ENCODE measurements around the gene TMCO6. TPM values are rescaled to one million over a fixed set of nuclear protein-coding genes. Genes with fewer than 3 reads are reported as not detected.

The TMCO6 gene
- total and polyA plus RNA-seq, 9 of the 15 experiments (the other 6 are each of a cell fraction or from before 2014, with no cell fraction given): 3.4 to 46.4 (median 16.7) TPM

Small RNA genes lying within 50 kb of the gene (microRNA-seq; reads per million reads assigned to microRNA genes)
- 0.36 reads per million for gene MIR3655 (ENCODE audit: borderline microRNAs expressed)

Other genes with a start within 250 kb of the TMCO6 start
Only the 7 nearest of the 26 such genes appear.
- 0.09 TPM in 1 of 2 replicates, not detected in the other for gene CD14, start 6.3 kb upstream of the TMCO6 start, total RNA-seq (2014; rRNA removed)
- gene CD14, start 6.3 kb upstream of the TMCO6 start, total RNA-seq (2014; rRNA removed; fragmentation: Illumina TruSeq; extraction: Trizol): 0.07 TPM in 1 of 2 replicates, not detected in the other
- gene CD14, start 6.3 kb upstream of the TMCO6 start, total RNA-seq (2015; rRNA removed; fragmentation: Illumina TruSeq; extraction: Trizol): 0.14 and 0.15 TPM in 2 replicates
- 0.31 and 0.47 TPM in 2 replicates for gene CD14, start 6.3 kb upstream of the TMCO6 start, total RNA-seq (2021)
- gene CD14, start 6.3 kb upstream of the TMCO6 start, polyA plus RNA-seq (2011; rRNA removed): 0.13 and 0.23 TPM in 2 replicates
- not detected in 2 replicates for gene CD14, start 6.3 kb upstream of the TMCO6 start, polyA plus RNA-seq (2014; fragmentation: Illumina TruSeq; extraction: Trizol)
- gene CD14, start 6.3 kb upstream of the TMCO6 start, polyA plus RNA-seq (2014; fragmentation: Nextera tagmentation; extraction: Ambion mirVana): under 1 TPM in 1 of 2 experiments, not detected in 1; 0.15 TPM
- 0.32 and 1.0 TPM in 2 replicates for gene CD14, start 6.3 kb upstream of the TMCO6 start, polyA plus RNA-seq (2014; rRNA removed)
- gene NDUFA2, start 8.2 kb downstream of the TMCO6 start, total RNA-seq (2014; rRNA removed): 136 and 209 TPM in 2 replicates
- gene NDUFA2, start 8.2 kb downstream of the TMCO6 start, total RNA-seq (2014; rRNA removed; fragmentation: Illumina TruSeq; extraction: Trizol): 63.3 and 69.1 TPM in 2 replicates
- gene NDUFA2, start 8.2 kb downstream of the TMCO6 start, total RNA-seq (2015; rRNA removed; fragmentation: Illumina TruSeq; extraction: Trizol): 103 and 105 TPM in 2 replicates
- 120 and 125 TPM in 2 replicates for gene NDUFA2, start 8.2 kb downstream of the TMCO6 start, total RNA-seq (2021)
- gene NDUFA2, start 8.2 kb downstream of the TMCO6 start, polyA plus RNA-seq (2011; rRNA removed): 184 and 187 TPM in 2 replicates
- gene NDUFA2, start 8.2 kb downstream of the TMCO6 start, polyA plus RNA-seq (2014; fragmentation: Illumina TruSeq; extraction: Trizol): 77.4 and 113 TPM in 2 replicates
- 100 to 1,000 TPM; 480 to 497 TPM for gene NDUFA2, start 8.2 kb downstream of the TMCO6 start, polyA plus RNA-seq (2014; fragmentation: Nextera tagmentation; extraction: Ambion mirVana)
- 209 and 284 TPM in 2 replicates for gene NDUFA2, start 8.2 kb downstream of the TMCO6 start, polyA plus RNA-seq (2014; rRNA removed)
- gene IK, start 8.4 kb downstream of the TMCO6 start, total RNA-seq (2014; rRNA removed): 150 and 170 TPM in 2 replicates
- 138 and 149 TPM in 2 replicates for gene IK, start 8.4 kb downstream of the TMCO6 start, total RNA-seq (2014; rRNA removed; fragmentation: Illumina TruSeq; extraction: Trizol)
- 158 and 164 TPM in 2 replicates for gene IK, start 8.4 kb downstream of the TMCO6 start, total RNA-seq (2015; rRNA removed; fragmentation: Illumina TruSeq; extraction: Trizol)
- gene IK, start 8.4 kb downstream of the TMCO6 start, total RNA-seq (2021): 81.9 and 93.0 TPM in 2 replicates
- 107 and 140 TPM in 2 replicates for gene IK, start 8.4 kb downstream of the TMCO6 start, polyA plus RNA-seq (2011; rRNA removed)
- 187 and 203 TPM in 2 replicates for gene IK, start 8.4 kb downstream of the TMCO6 start, polyA plus RNA-seq (2014; fragmentation: Illumina TruSeq; extraction: Trizol)
- 100 to 1,000 TPM in 1 of 2 experiments, 10 to 100 TPM in 1; 89.2 to 182 TPM for gene IK, start 8.4 kb downstream of the TMCO6 start, polyA plus RNA-seq (2014; fragmentation: Nextera tagmentation; extraction: Ambion mirVana)
- gene IK, start 8.4 kb downstream of the TMCO6 start, polyA plus RNA-seq (2014; rRNA removed): 137 and 176 TPM in 2 replicates
- gene WDR55, start 25.5 kb downstream of the TMCO6 start, total RNA-seq (2014; rRNA removed): 24.9 and 27.3 TPM in 2 replicates
- gene WDR55, start 25.5 kb downstream of the TMCO6 start, total RNA-seq (2014; rRNA removed; fragmentation: Illumina TruSeq; extraction: Trizol): 20.5 and 21.8 TPM in 2 replicates
- 29.3 and 30.0 TPM in 2 replicates for gene WDR55, start 25.5 kb downstream of the TMCO6 start, total RNA-seq (2015; rRNA removed; fragmentation: Illumina TruSeq; extraction: Trizol)
- gene WDR55, start 25.5 kb downstream of the TMCO6 start, total RNA-seq (2021): 35.3 and 36.1 TPM in 2 replicates
- gene WDR55, start 25.5 kb downstream of the TMCO6 start, polyA plus RNA-seq (2011; rRNA removed): 37.4 and 44.8 TPM in 2 replicates
- 35.1 and 39.0 TPM in 2 replicates for gene WDR55, start 25.5 kb downstream of the TMCO6 start, polyA plus RNA-seq (2014; fragmentation: Illumina TruSeq; extraction: Trizol)
- 1 to 10 TPM; 5.2 to 6.6 TPM for gene WDR55, start 25.5 kb downstream of the TMCO6 start, polyA plus RNA-seq (2014; fragmentation: Nextera tagmentation; extraction: Ambion mirVana)
- 44.1 and 45.0 TPM in 2 replicates for gene WDR55, start 25.5 kb downstream of the TMCO6 start, polyA plus RNA-seq (2014; rRNA removed)
- 1.1 and 2.0 TPM in 2 replicates for gene DND1, start 34.1 kb downstream of the TMCO6 start, total RNA-seq (2014; rRNA removed)
- 0.22 TPM in 1 of 2 replicates, not detected in the other for gene DND1, start 34.1 kb downstream of the TMCO6 start, total RNA-seq (2014; rRNA removed; fragmentation: Illumina TruSeq; extraction: Trizol)
- gene DND1, start 34.1 kb downstream of the TMCO6 start, total RNA-seq (2015; rRNA removed; fragmentation: Illumina TruSeq; extraction: Trizol): 0.41 and 0.43 TPM in 2 replicates
- gene DND1, start 34.1 kb downstream of the TMCO6 start, total RNA-seq (2021): 0.81 and 1.3 TPM in 2 replicates
- gene DND1, start 34.1 kb downstream of the TMCO6 start, polyA plus RNA-seq (2011; rRNA removed): 0.50 and 0.69 TPM in 2 replicates
- gene DND1, start 34.1 kb downstream of the TMCO6 start, polyA plus RNA-seq (2014; fragmentation: Illumina TruSeq; extraction: Trizol): 0.37 and 0.61 TPM in 2 replicates
- not detected for gene DND1, start 34.1 kb downstream of the TMCO6 start, polyA plus RNA-seq (2014; fragmentation: Nextera tagmentation; extraction: Ambion mirVana)
- gene DND1, start 34.1 kb downstream of the TMCO6 start, polyA plus RNA-seq (2014; rRNA removed): 1.3 and 1.5 TPM in 2 replicates
- 87.6 and 88.5 TPM in 2 replicates for gene HARS1, start 51.9 kb downstream of the TMCO6 start, total RNA-seq (2014; rRNA removed)
- gene HARS1, start 51.9 kb downstream of the TMCO6 start, total RNA-seq (2014; rRNA removed; fragmentation: Illumina TruSeq; extraction: Trizol): 68.3 and 70.2 TPM in 2 replicates
- gene HARS1, start 51.9 kb downstream of the TMCO6 start, total RNA-seq (2015; rRNA removed; fragmentation: Illumina TruSeq; extraction: Trizol): 62.6 and 68.7 TPM in 2 replicates
- 69.1 and 75.2 TPM in 2 replicates for gene HARS1, start 51.9 kb downstream of the TMCO6 start, total RNA-seq (2021)
- 52.5 and 75.2 TPM in 2 replicates for gene HARS1, start 51.9 kb downstream of the TMCO6 start, polyA plus RNA-seq (2011; rRNA removed)
- gene HARS1, start 51.9 kb downstream of the TMCO6 start, polyA plus RNA-seq (2014; fragmentation: Illumina TruSeq; extraction: Trizol): 84.8 and 85.0 TPM in 2 replicates
- 10 to 100 TPM; 13.5 to 19.1 TPM for gene HARS1, start 51.9 kb downstream of the TMCO6 start, polyA plus RNA-seq (2014; fragmentation: Nextera tagmentation; extraction: Ambion mirVana)
- 81.7 and 92.4 TPM in 2 replicates for gene HARS1, start 51.9 kb downstream of the TMCO6 start, polyA plus RNA-seq (2014; rRNA removed)
- gene HARS2, start 52.0 kb downstream of the TMCO6 start, total RNA-seq (2014; rRNA removed): 25.1 and 27.0 TPM in 2 replicates
- gene HARS2, start 52.0 kb downstream of the TMCO6 start, total RNA-seq (2014; rRNA removed; fragmentation: Illumina TruSeq; extraction: Trizol): 28.4 and 32.6 TPM in 2 replicates
- 32.2 and 33.4 TPM in 2 replicates for gene HARS2, start 52.0 kb downstream of the TMCO6 start, total RNA-seq (2015; rRNA removed; fragmentation: Illumina TruSeq; extraction: Trizol)
- gene HARS2, start 52.0 kb downstream of the TMCO6 start, total RNA-seq (2021): 25.9 and 27.8 TPM in 2 replicates
- 36.5 and 41.6 TPM in 2 replicates for gene HARS2, start 52.0 kb downstream of the TMCO6 start, polyA plus RNA-seq (2011; rRNA removed)
- 23.2 and 26.0 TPM in 2 replicates for gene HARS2, start 52.0 kb downstream of the TMCO6 start, polyA plus RNA-seq (2014; fragmentation: Illumina TruSeq; extraction: Trizol)
- 10 to 100 TPM in 1 of 2 experiments, 1 to 10 TPM in 1; 8.5 to 18.0 TPM for gene HARS2, start 52.0 kb downstream of the TMCO6 start, polyA plus RNA-seq (2014; fragmentation: Nextera tagmentation; extraction: Ambion mirVana)
- 27.1 and 33.0 TPM in 2 replicates for gene HARS2, start 52.0 kb downstream of the TMCO6 start, polyA plus RNA-seq (2014; rRNA removed)

All from K562 (cell line).